Ascending aorta (tissue), 2 donors: ENCODE data around the gene UACA. TPM values are rescaled to one million over a fixed set of nuclear protein-coding genes. Genes with fewer than 3 reads are reported as not detected.
A peak's percentile ranks its signal among the peaks of the same experiment; 100 is the strongest.

Source experiments
- DNase-seq, 2 donors: peaks; one replicate each; pipeline ENCODE4 v3.0.0-alpha.2; 2019; ENCODE audit warnings: low spot score in 2 of 2
- H3K27ac ChIP-seq, 2 donors: fragments of 200-600 bp; sonication (generic); one replicate each; pipeline ENCODE4 v1.5.1; 2016 to 2017; ENCODE audit warnings: mild to moderate bottlenecking in 1 of 2
- H3K27me3 ChIP-seq: fragments of 200-600 bp; sonication (generic); one replicate; pipeline ENCODE4 v1.5.1; 2017
- H3K36me3 ChIP-seq, 2 donors: fragments of 200-600 bp; sonication (generic); one replicate each; pipeline ENCODE4 v1.5.1; 2016
- H3K4me1 ChIP-seq, 2 donors: fragments of 200-600 bp; sonication (generic); one replicate each; pipeline ENCODE4 v1.5.1; 2016 to 2017; ENCODE audit warnings: mild to moderate bottlenecking in 1 of 2
- H3K4me3 ChIP-seq, 2 donors: fragments of 200-600 bp; sonication (generic); one replicate each; pipeline ENCODE4 v1.5.1; 2016 to 2017; ENCODE audit warnings: mild to moderate bottlenecking in 1 of 2
- H3K9me3 ChIP-seq, 2 donors: fragments of 200-600 bp; sonication (generic); one replicate each; pipeline ENCODE4 v1.5.1; 2016
- CTCF ChIP-seq, 3 experiments: fragments of 200-600 bp in 2 of 3; fragments of 450-650 bp in 1 of 3; sonication (generic) in 2 of 3; IDR thresholded peaks; one replicate each; pipeline ENCODE4 v1.5.1; 2016 to 2019; ENCODE audit warnings: antibody characterized with exemption in 3 of 3, mild to moderate bottlenecking in 1 of 3, moderate library complexity in 1 of 3
- intact Hi-C: fragments of 100-400 bp; cut with DNase I; formaldehyde crosslinking; loops from one replicate; pipeline ENCODE4 v1.15.1; 2023
- total RNA-seq: library from RNA; depleted of rRNA; stranded (reverse); fragments of >200 nt; gene quantifications from one replicate; pipeline ENCODE4 v1.1.0, GENCODE V29; 2016

The UACA gene
- total RNA-seq, 1 donor from 2014 or later: 34.0 TPM

GRCh38 chr15:70720228-70721016 is 42.9 kb downstream of the UACA start:
- intact Hi-C loops: no loop called here
- peaks cover 4 to 27% of the 10 kb centered on the region in 2 donors for H3K4me1 ChIP-seq
- no peaks in the 10 kb centered on the region for H3K27me3 ChIP-seq

GRCh38 chr15:70717237-70717793 is 46.0 kb downstream of the UACA start:
- Histone ChIP-seq H3K27me3 (no peaks in the 10 kb centered on the region), H3K36me3 (no peaks in the 10 kb centered on the region), H3K4me1 (peaks cover 14 to 41% of the 10 kb centered on the region in 2 donors), H3K9me3 (no peaks in the 10 kb centered on the region), H3K4me3 (no peak overlapping the region), H3K27ac (peak overlapping the region; percentile 61 to 71)
- no peak for DNase-seq
- intact Hi-C loops: no loop called here
- TF ChIP-seq CTCF (IDR thresholded peaks at IDR 0.05): no peak

More at GRCh38 chr15:70720228-70721016, 42.9 kb downstream of the UACA start:
- Histone ChIP-seq H3K4me3 (no peak overlapping the region), H3K36me3 (no peaks in the 10 kb centered on the region), H3K9me3 (no peaks in the 10 kb centered on the region), H3K27ac (peak overlapping the region; percentile 26 to 71)
- TF ChIP-seq CTCF (IDR thresholded peaks at IDR 0.05): no peak
- DNase-seq: no peak

DNA sequence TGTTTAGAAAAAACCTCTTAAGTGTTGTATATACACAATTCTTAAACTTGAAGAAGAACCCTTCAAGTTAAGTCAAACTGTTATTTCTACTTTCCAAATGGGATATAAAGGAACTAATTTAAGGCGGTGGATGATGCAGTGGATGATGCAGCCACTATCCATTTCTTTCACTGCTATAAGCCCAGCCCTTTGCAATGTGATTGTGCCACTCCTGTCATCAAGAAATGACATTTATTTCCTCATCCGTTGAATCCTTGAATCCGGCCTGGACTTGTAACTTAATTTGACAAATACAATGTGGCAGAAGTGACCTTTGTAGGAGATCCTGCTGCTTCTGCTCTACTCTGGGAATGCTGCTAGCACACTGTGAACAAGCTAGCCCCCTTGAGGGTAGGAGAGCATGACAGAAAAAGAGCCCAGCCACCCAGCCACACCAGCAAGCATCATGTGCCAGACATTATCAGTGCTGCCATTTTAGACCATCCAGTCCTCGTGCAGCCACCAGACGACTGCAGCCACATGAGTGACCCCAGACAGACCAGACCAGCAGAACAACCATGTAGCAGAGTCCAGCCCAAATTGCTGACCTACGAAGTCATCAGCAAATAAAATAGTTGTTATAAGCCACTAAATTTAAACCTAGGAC is 47.4 kb downstream of the UACA start:
- peaks cover 14 to 39% of the 10 kb centered on the region in 2 donors for H3K4me1 ChIP-seq
- no peaks in the 10 kb centered on the region for H3K27me3 ChIP-seq
- no peaks in the 10 kb centered on the region for H3K9me3 ChIP-seq
- intact Hi-C loops: no loop called here
- peak overlapping the region; percentile 38 to 58 for H3K27ac ChIP-seq
- no peak overlapping the region for H3K4me3 ChIP-seq
- H3K36me3 ChIP-seq: no peaks in the 10 kb centered on the region
- no peak for DNase-seq
- TF ChIP-seq CTCF (IDR thresholded peaks at IDR 0.05): no peak

DNA sequence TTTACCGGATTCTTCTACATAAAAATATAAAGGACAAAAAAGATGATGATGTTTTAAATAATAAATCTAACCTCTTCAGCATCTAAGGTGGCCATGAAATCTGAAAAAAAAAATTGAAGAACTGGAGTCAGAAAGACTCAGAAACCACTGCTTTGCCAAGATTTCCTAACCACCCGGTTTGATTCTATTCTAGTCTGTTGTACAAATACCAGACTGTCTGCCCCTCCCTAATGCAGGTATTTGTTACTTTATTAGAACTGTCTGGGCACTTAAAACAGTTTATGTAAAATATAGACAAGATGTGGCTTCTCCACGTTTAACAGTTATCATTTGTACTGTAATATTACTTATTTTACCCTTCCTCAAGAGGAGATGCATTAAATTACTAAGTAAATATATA is 48.8 kb downstream of the UACA start:
- Histone ChIP-seq H3K27ac (peak overlapping the region; percentile 38 to 76), H3K9me3 (no peaks in the 10 kb centered on the region), H3K4me3 (peak overlapping the region in 1 of 2 donors; percentile 33), H3K27me3 (no peaks in the 10 kb centered on the region), H3K4me1 (peaks cover 14 to 39% of the 10 kb centered on the region in 2 donors), H3K36me3 (no peaks in the 10 kb centered on the region)
- intact Hi-C loops: no loop called here
- no peak for TF ChIP-seq CTCF (IDR thresholded peaks at IDR 0.05)
- DNase-seq: no peak

GRCh38 chr15:70714015-70714414 is 49.3 kb downstream of the UACA start:
- no peaks in the 10 kb centered on the region for H3K36me3 ChIP-seq
- no peaks in the 10 kb centered on the region for H3K9me3 ChIP-seq
- no peak for DNase-seq
- no peak for TF ChIP-seq CTCF (IDR thresholded peaks at IDR 0.05)
- peak overlapping the region; percentile 38 to 76 for H3K27ac ChIP-seq
- no peaks in the 10 kb centered on the region for H3K27me3 ChIP-seq
- peaks cover 14 to 39% of the 10 kb centered on the region in 2 donors for H3K4me1 ChIP-seq
- peak overlapping the region; percentile 24 to 33 for H3K4me3 ChIP-seq
- intact Hi-C loops: no loop called here
